Hematopoietic multipotent progenitor cell treated with erythropoietin and hydrocortisone succinate and interleukin-3 and kit ligand, for 8 days (in vitro differentiated cells): ENCODE data around the gene PAX8.
"Not testable (repeated sequence)": the region's sequence is repeated elsewhere in the genome, so short reads cannot be mapped to it uniquely, and the experiment has no call there.

Experiments
- DNase-seq: peaks from one replicate; pipeline ENCODE4 v3.0.0-alpha.2; 2015

Gene PAX8

DNA sequence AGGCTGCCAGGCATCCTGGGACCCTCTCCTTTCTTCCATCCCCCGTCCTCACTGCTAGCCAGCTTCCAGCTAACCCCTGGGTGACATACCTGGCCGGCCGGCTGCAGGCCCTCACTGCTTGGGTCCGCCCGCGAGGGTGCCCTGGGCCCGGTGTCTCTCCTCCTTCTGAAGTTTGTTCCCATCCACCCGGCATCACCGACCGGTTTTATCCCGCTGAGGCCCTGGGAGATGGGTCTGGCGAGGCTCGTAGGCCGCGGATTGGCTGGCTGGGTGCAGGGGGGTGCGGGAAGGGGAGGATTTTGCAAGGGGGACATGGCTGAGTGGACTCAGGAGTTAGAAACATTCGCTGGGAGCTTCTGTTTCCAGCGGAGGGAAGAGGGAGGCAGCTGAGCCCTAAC, at the start of gene PAX8:
TSS of gene PAX8 (minus strand) at position 180 of the 398 bp plus-strand sequence. CDS start 527 bp downstream, outside the sequence.
- DNase-seq = no peak

DNA sequence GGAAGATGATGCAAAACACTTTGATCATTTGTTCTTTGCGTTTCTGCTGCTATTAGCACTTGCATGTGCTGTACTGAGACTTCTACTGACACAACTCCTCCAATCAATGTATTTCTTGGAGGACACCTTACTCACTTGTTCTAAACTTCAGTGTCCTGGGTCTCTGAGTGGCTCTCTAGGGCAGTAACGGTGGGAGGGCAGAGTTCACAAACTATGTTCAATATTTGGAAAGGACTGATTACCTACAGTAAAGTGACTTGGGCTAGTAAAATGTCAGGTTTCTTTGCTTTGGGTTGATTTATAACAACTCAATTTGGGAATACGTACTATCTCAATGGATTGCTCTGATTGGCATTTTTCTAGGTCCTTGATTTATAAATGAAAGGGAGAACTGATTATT, 49.3 kb upstream of the PAX8 start:
- DNase-seq = no peak

DNA sequence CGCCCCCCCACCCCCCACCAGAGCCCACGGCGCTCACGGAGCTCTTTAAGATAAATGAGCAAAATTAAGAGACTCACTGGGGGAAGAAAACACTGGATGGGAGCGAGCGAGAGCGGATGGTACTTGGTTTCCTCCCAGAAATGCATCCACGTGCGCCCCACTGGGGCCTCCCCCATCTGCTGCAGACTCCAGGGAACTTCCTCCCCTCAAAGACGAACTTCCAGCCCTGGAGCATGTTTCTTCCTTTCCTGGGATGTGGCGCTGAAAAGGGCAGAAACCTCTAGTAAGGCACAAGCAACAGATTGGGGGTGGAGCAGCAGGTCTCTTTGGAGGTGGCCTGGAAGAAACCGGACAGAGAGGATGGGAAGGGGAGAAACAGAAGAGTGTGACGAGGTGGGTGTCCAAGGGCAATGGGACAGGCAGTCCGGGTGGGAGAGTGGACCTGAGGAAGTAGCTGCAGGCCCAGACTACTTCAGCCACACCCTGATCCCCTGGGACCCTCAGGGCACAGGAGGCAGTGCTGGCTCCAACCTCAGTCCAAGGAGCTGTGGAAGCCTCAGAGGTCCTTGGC, 46.5 kb upstream of the PAX8 start:
- not testable (repeated sequence) for DNase-seq

DNA sequence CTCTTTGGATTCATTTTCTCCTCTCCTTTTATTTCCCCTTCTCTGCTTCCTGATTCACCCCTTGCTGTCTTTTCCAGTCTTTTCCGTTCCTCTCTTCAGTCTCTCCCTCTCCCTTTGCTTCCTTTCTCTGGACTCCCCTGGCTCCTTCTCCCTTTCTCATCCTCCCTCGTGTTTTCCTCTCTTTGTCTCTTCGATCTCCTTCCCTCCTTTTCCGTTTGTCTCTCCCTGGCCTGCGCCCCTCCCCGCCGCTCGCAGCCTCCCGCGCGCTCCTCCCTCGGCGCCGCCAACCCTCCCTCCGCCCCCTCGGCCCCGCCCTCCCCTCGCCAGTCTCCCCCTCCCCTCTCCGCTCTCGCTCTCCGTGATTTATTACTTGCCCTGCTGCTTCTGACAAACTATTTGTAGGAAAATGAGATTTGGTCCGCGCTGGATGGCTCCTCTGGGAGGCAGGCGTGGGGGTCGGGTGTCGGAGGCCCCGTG, 46.0 kb upstream of the PAX8 start:
- no peak for DNase-seq

DNA sequence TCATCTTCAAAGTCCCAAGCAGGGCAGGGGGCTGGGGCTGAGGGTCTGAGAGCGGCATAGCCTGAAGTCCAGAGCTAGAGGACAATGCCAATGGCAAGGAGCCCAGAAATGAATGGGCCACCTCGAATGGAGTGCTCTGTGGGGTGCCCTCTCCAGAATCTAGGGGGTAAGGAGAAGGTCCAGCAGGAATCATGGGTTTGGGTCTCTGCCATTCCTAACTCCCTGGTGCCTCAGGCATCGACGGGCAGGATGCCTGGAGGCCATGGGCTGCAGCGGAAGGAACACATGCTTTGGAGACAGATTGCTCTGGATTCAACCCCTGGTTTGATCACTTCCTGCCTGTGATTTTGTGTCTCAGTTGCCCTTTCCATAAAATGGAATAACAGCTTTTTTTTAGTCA, 44.4 kb upstream of the PAX8 start:
- DNase-seq = not testable (repeated sequence)

DNA sequence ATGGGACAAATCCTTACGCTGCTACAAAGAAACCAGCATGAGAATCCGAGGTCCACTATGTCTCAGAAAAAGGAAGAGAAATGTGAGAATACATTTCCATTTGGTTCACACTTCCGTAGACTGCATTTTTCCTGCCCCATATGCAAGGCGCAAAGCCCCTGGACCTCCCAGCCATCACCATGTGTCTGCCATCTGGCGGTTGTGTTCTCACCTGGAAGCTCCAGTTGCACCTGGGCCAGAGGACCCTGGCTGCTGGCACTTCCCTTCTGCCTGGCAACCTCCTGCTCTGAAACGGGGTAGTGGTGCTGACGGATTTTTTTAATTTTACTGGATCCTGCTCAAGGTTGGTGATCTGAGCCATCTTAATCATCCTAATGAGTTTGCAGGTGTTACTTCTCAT, 41.4 kb upstream of the PAX8 start:
- DNase-seq = not testable (repeated sequence)

DNA sequence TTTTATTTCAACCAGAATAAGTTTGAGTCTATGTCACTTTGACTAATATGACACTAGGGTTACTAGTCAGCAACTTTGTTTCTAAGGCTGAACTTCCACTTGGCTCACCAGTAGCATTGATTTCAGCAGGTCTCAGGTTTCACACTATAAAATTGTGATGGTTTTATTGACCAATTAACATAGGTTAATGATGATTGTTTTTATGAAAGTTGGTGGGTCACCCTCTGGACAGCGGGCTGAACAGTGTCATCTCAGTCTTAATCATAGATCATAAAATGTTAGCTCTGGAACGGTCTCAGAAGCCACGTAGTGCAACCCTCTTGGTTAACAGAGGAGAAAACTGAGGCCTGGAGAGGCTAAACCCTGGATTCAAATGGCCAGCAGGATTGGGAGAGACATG, 40.2 kb upstream of the PAX8 start:
- DNase-seq = not testable (repeated sequence)

DNA sequence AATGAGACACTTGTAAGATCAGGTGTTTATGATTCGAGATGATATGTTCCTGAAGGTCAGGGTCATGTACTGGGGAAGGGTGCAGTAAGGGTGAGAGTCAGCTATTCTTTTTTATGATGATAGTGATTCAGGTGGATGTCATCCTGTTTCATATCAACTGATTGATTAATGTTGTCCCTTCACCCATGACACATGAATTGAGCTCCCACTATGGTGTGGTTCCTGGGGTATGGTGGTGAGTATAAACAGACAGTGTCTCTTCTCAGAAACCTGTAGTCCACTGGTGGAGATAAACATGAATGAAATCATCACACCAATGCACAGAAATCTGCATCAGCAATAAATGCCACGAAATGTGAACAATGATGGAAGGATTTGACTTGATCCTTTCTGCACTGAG, 37.4 kb upstream of the PAX8 start:
- DNase-seq = no peak

DNA sequence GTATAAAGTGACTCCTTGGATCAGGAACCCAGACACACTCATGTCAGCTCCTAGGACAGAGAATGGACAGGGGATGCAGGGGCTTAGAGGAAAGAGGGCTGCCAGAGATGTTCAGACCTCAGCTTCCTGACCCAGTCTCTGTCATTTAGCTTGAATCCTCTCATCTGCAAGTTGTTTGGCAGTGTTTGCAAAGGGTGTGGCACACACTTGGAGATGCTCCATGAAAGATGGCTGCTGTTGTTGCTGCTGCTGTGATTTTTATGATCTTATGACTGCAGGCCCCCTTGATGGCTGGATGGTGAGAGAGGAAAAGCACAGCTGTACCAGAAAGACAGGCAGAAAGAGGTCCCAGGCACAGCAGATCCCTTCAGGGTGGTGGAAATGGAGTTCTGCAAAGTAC, 35.9 kb upstream of the PAX8 start:
- not testable (repeated sequence) for DNase-seq

DNA sequence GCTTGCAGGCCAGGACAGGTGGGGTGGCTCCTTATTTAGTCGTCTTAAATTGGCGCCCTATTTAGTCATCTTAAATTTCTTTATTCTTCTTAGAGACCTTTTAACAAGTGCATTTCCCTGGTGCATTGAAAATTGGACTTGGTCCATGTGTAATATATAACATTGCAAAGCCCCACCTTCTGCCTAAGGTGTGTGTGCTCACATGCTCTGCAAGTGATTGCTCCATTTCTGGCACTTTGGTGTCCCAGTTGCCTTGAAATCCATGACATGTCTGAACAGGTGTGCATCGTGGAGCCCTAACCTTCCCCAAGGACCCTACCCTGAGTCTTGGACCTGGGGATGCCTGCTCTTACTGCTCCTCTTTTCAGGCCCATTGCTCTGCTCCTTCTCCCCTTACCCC, 35.5 kb upstream of the PAX8 start:
- DNase-seq = not testable (repeated sequence)

DNA sequence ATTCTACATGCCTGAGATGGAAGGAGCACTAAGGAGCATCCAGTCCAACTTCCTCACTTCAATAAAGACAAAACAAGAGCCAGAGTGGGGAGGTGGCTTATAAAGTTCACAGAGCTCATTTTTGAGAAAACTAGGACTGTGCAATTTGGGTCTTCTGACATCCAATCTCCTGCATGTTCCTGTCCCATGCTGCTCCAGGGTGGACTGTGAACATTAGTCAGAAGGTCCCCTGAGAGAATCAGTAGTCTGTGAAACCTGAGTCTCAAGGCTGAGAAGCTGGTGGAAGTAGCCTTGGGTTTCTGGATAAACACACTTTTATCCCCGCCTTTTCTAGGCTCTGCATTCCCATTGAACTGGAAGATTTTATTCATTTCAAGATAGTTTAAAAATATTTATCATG, 33.1 kb upstream of the PAX8 start:
- DNase-seq = not testable (repeated sequence)

DNA sequence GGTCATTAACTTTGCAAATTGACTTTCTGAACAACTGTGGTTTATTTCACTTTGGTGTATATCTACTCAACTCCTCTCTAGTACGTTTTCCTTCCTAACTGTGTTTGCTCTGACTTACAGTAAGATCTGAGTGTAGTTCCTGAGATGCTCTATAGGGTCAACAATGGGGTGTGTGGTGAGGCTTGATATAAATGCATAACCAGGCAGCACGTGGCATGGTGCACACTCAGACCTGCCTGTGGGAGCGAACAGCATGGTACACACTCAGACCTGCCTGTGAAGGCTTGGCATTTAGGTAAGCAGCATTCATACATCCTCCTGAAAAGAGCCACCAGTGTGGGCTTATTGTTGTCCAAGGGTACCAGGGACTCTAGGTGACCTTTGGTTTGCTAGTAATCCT, 32.5 kb upstream of the PAX8 start:
- DNase-seq = not testable (repeated sequence)

DNA sequence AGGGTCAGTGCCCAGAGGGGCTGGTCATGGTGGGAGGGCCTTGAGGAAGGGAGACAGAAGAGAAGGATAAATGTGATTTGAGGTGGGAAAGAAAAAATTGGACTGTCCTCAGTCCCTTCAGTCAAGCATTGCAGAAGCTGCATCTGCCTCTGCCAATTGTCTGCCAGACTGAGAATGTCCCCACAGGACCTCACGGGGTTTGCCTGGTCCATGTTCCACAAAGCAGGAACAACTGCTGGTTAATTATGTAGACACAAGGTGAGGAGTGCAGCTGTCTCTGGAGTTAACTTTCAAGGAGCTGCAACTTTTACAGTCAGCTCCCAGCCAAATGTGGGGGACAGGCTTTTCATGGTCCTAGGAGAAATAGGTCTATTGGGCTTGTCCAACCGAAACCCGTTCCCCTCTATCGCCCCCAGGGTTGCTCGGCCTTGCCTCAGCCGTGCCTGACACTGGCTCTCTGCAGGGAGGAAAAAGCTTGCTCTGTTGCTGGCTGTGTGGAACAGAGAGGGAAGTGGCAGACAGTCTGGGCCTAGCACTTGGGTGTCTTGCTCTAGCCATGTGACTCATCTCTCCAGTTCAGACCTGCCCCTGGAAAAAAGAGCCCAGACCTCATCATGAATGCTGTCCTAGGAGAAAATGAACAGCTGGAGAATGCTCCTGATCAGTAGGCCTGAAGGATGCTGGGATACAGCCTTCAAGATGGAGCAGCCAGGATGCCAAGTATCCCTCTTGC, 31.1 kb upstream of the PAX8 start:
- DNase-seq = no peak

DNA sequence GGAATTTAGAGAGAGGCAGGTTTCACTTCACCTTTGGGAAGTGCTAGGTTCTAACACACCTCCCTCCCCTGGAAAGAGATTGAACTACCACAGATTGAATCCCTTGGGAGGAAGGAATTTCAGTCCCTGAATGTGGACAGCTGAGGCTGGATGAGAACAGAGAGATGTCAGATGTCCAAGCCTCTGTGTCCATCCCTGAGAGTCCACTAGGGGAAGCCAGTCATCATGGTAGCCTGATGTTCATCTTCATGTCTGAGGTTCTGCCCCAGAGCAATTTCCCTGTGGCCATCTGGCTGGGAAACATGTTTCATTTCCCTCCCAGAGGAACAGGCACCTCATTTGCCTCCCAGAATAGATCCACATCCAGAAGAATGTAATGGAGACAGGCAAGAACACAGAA, 30.1 kb upstream of the PAX8 start:
- not testable (repeated sequence) for DNase-seq

DNA sequence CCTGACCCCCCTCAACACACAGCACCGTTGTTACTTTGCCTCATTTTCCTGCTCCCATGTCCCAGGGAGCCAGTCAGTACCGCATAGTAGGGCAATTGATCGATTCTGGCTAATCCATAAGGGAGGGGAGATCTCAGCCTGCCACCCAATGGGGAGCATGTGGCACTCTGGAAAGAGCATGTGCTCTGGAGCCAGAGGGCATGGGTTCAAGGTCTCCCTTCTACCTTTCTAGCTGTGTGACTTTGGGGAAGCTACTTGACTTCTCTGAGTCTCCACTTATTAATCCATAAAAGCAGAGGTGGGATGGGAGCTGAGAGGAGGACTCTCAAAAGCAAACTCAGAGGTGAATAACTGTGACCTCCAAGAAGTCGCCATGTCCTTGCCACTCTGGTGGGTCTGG, 27.5 kb upstream of the PAX8 start:
- not testable (repeated sequence) for DNase-seq

DNA sequence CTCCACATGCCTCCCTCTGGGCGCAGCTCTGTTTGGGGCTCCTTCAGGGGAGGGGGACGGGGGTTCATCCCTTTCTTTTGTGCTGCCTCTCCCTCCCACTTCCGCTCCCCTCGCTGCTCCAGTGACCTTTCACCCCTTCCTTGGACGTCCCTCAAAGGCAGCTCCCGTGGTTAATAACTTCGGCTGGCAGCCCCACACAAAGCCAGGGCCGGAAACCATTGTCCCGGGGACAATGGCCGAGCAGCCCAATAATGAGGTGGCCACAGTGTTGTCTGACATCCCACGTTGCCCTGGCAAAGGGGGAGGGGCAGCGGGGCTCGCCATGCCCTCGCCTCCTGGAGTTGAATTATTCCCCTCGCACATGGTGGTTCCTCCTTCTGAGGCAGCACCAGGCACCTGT, 27.0 kb upstream of the PAX8 start:
- DNase-seq = not testable (repeated sequence)

DNA sequence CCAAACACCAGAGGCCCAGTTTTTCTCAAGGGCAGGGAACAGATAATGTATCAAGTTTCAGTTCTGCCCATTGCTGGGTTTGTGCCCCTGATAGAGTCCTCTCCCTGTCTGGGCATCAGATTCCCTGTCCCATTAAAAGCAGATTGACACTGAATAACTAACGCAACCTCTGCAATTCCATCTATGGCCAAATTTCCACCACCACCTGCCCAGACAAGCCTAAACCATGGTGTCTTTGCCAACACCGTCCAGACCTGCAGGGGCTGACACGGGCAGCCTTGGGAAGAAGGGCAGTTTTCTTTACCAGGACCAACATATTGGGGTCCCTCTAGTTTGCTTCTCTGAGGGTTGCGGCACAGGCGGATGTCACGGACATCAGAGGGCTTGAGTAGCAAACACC, 26.4 kb upstream of the PAX8 start:
- DNase-seq = no peak

DNA sequence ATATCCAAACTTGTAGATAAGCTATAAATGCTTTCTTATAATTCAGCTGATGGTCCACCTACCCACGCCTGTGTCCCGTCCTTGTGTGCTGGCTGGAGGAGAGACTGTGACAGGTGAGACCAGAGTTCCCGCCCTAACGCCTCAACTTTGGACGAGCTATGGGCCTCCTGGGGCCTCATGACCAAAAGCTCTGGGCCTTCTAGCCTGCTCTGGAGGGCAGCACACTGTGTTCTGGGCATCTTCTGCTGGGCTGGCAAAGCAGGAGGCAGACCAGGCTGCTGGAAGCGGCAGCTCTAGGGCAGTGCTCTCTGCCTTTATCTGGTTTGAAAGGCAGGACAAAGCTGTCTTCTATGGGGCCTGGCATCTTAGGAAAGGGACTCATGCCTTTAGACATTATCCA, 26.0 kb upstream of the PAX8 start:
- no peak for DNase-seq

DNA sequence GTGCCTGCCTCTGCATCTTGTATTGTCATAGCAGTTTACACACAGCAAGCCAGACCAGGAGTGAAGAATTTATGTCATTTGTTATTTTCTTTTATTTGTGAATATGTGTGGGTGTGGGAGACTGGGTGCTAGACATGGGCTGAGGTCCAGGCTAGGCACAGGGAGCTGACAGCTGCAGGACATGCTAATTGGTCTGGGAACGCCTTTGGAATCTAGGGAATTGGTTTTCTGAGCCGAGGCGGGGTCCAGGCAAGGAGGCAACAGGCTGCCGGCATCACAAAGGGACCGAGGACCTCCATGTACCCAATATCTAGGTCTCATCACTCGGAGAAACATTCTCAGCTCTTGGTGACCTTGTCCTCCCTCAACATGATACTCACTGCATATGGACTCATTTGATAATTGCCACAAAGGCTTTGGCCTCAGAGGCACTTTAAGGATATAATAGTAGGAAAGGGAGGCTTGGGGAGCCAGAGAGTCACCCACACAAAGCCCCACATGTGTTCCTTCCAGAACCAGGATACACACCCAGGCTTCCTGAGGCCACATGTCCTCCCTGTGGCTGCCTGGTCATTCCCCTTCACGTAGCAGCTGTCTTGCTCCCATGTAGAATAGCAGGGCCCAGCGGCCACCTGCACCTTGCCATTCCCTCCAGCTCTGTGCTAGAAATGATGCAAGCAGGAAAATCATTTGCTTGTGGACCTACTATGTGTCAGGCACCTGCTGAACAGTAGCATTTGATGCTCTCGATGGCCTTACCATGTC, 23.7 kb upstream of the PAX8 start:
- DNase-seq = not testable (repeated sequence)

DNA sequence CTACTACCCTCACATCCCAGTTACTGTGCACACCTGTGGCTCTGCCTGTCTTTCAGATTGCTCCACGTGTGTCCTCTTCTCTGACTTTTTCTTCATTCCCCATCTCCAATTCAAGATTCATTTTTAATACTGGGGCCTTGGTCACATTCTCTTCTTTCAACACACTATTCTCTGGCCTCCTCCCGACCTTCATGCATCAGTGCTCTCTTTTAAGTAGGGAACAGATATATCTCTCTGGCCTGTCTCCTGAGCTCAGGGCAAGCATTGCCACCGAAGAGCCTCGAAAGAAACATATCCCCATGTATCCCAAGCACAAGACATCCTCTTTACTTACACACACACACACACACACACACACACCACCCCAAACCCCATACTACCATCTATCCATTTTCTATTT, 21.6 kb upstream of the PAX8 start:
- DNase-seq = no peak

DNA sequence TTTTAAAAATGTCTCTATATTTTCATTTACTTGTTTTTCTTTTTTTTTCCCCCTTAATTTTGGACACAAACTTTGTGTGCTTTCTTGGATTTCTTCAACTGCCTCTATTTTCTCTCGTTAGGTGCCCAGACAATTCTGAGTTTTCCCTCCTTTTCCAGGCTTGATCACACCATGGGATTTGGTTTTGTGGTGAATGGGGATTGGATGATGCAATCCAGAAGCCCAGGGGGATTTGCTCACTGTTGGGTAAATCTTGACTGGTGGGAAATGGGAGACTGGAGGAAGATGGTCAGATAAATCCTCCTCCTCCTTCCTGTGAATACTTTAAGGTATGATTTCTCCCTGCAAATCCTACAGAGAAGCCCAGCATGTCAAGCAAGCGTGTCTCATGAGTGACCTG, 19.5 kb upstream of the PAX8 start:
- DNase-seq = no peak

DNA sequence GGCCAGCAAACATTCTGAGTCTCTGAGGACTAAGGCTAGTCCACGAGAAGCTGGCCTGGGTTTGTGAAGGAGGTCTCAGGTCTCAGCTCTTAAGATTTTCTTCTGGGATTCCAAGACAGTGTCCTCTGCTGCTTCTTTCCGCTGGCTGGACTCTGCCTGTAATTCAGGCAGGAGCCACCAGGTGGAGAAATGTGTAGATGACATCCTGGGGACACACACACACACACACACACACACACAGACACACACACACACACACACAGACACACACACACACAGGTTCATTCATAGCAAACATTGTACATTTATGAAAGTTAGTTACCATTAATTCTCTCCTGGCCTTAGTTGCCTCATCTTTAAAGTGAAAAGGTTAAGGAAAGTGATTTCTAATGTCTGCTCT, 18.9 kb upstream of the PAX8 start:
- peak; percentile 30 for DNase-seq

DNA sequence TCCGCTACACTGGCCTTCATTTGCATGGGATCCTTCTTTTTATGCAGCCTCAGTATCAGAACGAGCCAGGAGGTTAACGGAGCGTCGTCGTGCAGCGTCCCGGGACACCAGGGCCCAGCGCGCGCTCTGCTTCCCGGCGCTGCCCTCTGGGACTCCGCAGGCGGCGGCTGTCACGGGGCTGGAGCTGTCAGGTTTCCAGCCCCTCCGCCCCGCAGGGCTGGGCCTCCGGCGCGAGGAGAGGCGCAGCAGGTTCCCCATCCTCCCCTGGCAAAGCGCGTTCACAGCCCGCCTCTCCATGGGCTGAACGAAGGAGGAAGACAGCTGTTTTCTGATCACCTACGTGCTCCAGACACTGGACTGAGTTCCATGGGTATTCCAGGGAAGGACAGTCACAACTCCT, 12.5 kb upstream of the PAX8 start:
- DNase-seq = no peak

DNA sequence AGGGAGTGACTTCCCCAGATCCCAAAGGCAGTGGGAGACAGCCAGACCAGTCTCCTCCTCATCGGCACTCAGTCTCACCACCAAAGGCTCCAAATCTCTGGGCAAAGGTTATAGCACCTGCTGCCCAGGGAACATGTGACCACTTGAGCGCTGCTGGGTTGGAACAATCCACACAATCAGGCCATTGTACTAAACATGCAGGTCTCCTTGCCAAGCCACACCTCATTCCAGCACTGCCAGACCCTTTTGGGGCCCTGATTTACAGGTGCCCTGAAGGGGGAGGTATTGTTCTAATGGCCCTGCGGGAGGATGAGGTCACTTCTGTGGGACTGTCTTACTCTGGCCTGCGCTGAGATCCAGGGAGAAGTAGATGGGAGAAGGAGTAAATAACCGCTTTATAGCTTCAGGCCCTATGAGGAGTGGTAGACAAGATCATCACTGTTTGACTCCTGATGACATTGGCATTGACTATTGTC, 10.0 kb upstream of the PAX8 start:
- not testable (repeated sequence) for DNase-seq
